22Rv1 (cell line): Measurements from ENCODE around the gene GAS2L2.

ENCODE experiments used
- ZFX ChIP-seq: fragments of 450-650 bp; IDR thresholded peaks from 2 replicates; pipeline ENCODE4 v1.6.1; 2017; ENCODE audit warnings: antibody characterized with exemption, borderline replicate concordance
- TF ChIP-seq, protein P1 (sequence below): fragments of 450-650 bp; IDR thresholded peaks from 2 replicates; pipeline ENCODE4 v1.5.1; 2017; ENCODE audit warnings: mild to moderate bottlenecking

DNA sequence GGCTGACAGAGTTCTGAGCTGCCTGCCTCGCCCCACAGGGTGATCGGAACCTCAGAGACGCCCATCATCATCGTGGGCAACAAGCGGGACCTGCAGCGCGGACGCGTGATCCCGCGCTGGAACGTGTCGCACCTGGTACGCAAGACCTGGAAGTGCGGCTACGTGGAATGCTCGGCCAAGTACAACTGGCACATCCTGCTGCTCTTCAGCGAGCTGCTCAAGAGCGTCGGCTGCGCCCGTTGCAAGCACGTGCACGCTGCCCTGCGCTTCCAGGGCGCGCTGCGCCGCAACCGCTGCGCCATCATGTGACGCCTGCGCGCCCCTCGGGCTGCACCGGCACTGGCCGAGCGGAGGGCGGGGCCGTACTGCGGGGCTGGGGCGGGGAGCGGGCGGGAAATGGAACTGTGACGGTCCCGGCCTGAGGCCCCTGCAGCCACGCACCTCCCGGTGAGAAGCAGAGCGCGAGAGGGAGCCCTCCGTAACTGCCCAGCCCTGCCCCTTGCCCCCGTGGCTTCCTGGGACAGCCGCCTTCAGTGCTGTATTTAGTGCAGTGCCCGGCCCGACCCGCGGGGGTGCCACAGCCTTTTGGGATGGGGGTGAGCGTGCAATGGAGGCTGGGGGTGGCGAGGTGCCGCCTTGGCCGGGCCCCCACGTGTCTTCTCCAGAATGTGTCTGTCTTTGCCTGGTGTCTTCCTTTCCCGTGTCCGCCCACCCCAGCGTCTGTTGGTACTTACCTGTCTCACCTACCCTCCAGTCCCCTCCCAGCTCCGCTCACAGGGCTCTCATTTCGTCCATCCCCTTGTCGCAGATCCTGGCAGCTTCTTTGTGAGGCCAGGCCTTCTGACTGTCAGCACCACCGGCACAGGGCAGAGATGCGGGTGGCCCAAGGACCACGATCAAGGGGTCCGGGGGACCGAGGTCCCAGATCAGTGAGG is 11.8 kb downstream of the GAS2L2 start:
- TF ChIP-seq, protein P1, sequence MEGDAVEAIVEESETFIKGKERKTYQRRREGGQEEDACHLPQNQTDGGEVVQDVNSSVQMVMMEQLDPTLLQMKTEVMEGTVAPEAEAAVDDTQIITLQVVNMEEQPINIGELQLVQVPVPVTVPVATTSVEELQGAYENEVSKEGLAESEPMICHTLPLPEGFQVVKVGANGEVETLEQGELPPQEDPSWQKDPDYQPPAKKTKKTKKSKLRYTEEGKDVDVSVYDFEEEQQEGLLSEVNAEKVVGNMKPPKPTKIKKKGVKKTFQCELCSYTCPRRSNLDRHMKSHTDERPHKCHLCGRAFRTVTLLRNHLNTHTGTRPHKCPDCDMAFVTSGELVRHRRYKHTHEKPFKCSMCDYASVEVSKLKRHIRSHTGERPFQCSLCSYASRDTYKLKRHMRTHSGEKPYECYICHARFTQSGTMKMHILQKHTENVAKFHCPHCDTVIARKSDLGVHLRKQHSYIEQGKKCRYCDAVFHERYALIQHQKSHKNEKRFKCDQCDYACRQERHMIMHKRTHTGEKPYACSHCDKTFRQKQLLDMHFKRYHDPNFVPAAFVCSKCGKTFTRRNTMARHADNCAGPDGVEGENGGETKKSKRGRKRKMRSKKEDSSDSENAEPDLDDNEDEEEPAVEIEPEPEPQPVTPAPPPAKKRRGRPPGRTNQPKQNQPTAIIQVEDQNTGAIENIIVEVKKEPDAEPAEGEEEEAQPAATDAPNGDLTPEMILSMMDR: peak; percentile 27
- no peak for TF ChIP-seq ZFX
